Keratinocyte (primary cell): Measurements from ENCODE around the gene ZBTB4. TPM values are rescaled to one million over a fixed set of nuclear protein-coding genes. Genes with fewer than 3 reads are reported as not detected.

Experiments
- DNase-seq: peaks from one replicate; pipeline ENCODE4 v3.0.0-alpha.2; 2011; ENCODE audit warnings: low read depth, missing footprints, low spot score
- FAIRE-seq: peaks from 2 replicates; lab custom pipeline; 2011; peaks lifted over from hg19 to GRCh38; lab: Jason Lieb, UNC
- H2AFZ ChIP-seq: 2 replicates; pipeline ENCODE4 v1.6.0; 2012; ENCODE audit warnings: low read length, control low read depth, inconsistent platforms; ENCODE audit not compliant: control insufficient read depth
- H3K27ac ChIP-seq: 2 replicates; pipeline ENCODE4 v1.5.1; 2011; ENCODE audit warnings: low read length; ENCODE audit not compliant: control insufficient read depth, insufficient read depth
- H3K27me3 ChIP-seq: 3 replicates; pipeline ENCODE4 v1.6.0; 2011; ENCODE audit warnings: low read length; ENCODE audit not compliant: control insufficient read depth, insufficient read depth; ENCODE audit errors: extremely low read depth
- H3K36me3 ChIP-seq, 2 experiments: 2 replicates in 1 of 2; 3 replicates in 1 of 2; pipeline ENCODE4 v1.5.1; 2011; ENCODE audit warnings: low read length in 2 of 2, mild to moderate bottlenecking in 1 of 2; ENCODE audit not compliant: control insufficient read depth in 2 of 2, insufficient read depth in 2 of 2; ENCODE audit errors: extremely low read depth in 1 of 2
- H3K4me1 ChIP-seq: 3 replicates; pipeline ENCODE4 v1.5.1; 2011; ENCODE audit warnings: low read length; ENCODE audit not compliant: control insufficient read depth, insufficient read depth; ENCODE audit errors: extremely low read depth
- H3K4me2 ChIP-seq: 3 replicates; pipeline ENCODE4 v1.6.0; 2011; ENCODE audit warnings: low read depth, low read length; ENCODE audit not compliant: control insufficient read depth, insufficient read depth; ENCODE audit errors: extremely low read depth
- H3K4me3 ChIP-seq, 3 experiments: fragments of 200-600 bp in 1 of 3; sonication (generic) in 1 of 3; 2 replicates in 2 of 3; 3 replicates in 1 of 3; pipeline ENCODE4 v1.5.1; 2011 to 2016; ENCODE audit warnings: low read length in 3 of 3, mild to moderate bottlenecking in 3 of 3, control low read depth in 2 of 3, inconsistent platforms in 1 of 3, low read depth in 1 of 3, mixed read lengths in 1 of 3, mixed run types in 1 of 3, moderate library complexity in 1 of 3; ENCODE audit not compliant: control insufficient read depth in 2 of 3, insufficient read depth in 2 of 3; ENCODE audit errors: extremely low read depth in 1 of 3
- H3K79me2 ChIP-seq: 2 replicates; pipeline ENCODE4 v1.6.0; 2012; ENCODE audit warnings: low read length; ENCODE audit not compliant: control insufficient read depth, insufficient read depth
- H3K9ac ChIP-seq: 3 replicates; pipeline ENCODE4 v1.6.0; 2011; ENCODE audit warnings: low read length; ENCODE audit not compliant: control insufficient read depth, insufficient read depth; ENCODE audit errors: extremely low read depth
- H3K9me1 ChIP-seq: 3 replicates; pipeline ENCODE4 v1.6.0; 2011; ENCODE audit warnings: low read length; ENCODE audit not compliant: control insufficient read depth, insufficient read depth; ENCODE audit errors: extremely low read depth
- H3K9me3 ChIP-seq: 2 replicates; pipeline ENCODE4 v1.5.1; 2012; ENCODE audit warnings: low read depth, low read length; ENCODE audit not compliant: control insufficient read depth
- H4K20me1 ChIP-seq: 3 replicates; pipeline ENCODE4 v1.6.0; 2011; ENCODE audit warnings: low read length; ENCODE audit not compliant: control insufficient read depth, insufficient read depth; ENCODE audit errors: extremely low read depth
- EZH2 ChIP-seq: IDR thresholded peaks from one replicate; pipeline ENCODE4 v1.6.1; 2012; ENCODE audit warnings: inconsistent platforms, mild to moderate bottlenecking, low read length, moderate library complexity
- dilution Hi-C: fragments of 300-500 bp; cut with MboI; formaldehyde crosslinking; loops from one replicate; pipeline ENCODE4 v1.7.0; 2020; ENCODE audit warnings: low sequenced_read_pairs; ENCODE audit not compliant: extremely low pct_ligation_motif_present
- polyA plus RNA-seq, 5 experiments: library from polyadenylated mRNA; depleted of rRNA in 3 of 5; stranded (reverse) in 3 of 5; stranded (forward) in 1 of 5; unstranded in 1 of 5; fragments of >200 nt; gene quantifications; 1 replicate in 1 of 5; 2 replicates in 3 of 5; 3 replicates in 1 of 5; pipeline versions ENCODE4 v1.2.1 to v1.2.3, GENCODE V29; 2011 to 2012; ENCODE audit warnings: missing spikeins in 2 of 5, low read depth in 1 of 5, low replicate concordance in 1 of 5
- TF ChIP-seq, protein P1 (sequence below), 3 experiments: IDR thresholded peaks in 1 of 3; conservative IDR thresholded peaks in 1 of 3; optimal IDR thresholded peaks in 1 of 3; 2 replicates in 2 of 3; 3 replicates in 1 of 3; pipeline versions ENCODE3 to v1.5.1; 2011; ENCODE audit warnings: low read length in 3 of 3, mild to moderate bottlenecking in 3 of 3, moderate library complexity in 2 of 3, control low read depth in 1 of 3, inconsistent platforms in 1 of 3; ENCODE audit not compliant: insufficient read depth in 2 of 3; ENCODE audit errors: extremely low read depth in 1 of 3

The ZBTB4 gene
- polyA plus RNA-seq, 1 donor (not counting 4 experiments of a cell fraction or from before 2014, with no cell fraction given), result 20.9 TPM

DNA sequence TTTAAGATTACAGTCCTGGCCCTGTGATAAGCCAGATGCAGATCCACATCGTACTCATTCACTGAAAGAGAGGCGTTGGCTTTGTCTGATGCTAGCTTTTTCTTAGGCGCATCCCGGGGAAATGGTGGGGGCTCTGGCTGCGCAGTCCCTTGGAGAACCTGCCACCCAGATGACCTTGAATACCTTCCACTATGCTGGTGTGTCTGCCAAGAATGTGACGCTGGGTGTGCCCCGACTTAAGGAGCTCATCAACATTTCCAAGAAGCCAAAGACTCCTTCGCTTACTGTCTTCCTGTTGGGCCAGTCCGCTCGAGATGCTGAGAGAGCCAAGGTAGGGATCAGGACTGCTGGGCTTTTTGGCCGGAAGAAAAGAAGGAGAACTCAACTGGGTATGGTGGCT is 28.7 kb upstream of the ZBTB4 start:
- no peak for FAIRE-seq
- H3K9me1 ChIP-seq, result no peaks in the 10 kb centered on the region
- H3K36me3 ChIP-seq, result peaks cover 49 to 53% of the 10 kb centered on the region in 2 experiments
- no peaks in the 10 kb centered on the region for H3K9me3 ChIP-seq
- H4K20me1 ChIP-seq, result no peaks in the 10 kb centered on the region
- TF ChIP-seq, protein P1, sequence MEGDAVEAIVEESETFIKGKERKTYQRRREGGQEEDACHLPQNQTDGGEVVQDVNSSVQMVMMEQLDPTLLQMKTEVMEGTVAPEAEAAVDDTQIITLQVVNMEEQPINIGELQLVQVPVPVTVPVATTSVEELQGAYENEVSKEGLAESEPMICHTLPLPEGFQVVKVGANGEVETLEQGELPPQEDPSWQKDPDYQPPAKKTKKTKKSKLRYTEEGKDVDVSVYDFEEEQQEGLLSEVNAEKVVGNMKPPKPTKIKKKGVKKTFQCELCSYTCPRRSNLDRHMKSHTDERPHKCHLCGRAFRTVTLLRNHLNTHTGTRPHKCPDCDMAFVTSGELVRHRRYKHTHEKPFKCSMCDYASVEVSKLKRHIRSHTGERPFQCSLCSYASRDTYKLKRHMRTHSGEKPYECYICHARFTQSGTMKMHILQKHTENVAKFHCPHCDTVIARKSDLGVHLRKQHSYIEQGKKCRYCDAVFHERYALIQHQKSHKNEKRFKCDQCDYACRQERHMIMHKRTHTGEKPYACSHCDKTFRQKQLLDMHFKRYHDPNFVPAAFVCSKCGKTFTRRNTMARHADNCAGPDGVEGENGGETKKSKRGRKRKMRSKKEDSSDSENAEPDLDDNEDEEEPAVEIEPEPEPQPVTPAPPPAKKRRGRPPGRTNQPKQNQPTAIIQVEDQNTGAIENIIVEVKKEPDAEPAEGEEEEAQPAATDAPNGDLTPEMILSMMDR (optimal IDR thresholded peaks at IDR 0.05 in 1 of 3, IDR thresholded peaks at IDR 0.05 in 1 of 3, conservative IDR thresholded peaks at IDR 0.05 in 1 of 3; ENCODE audit: extremely low read depth in 1 of 3, insufficient read depth in 2 of 3, low read length in 3 of 3), result no peak
- TF ChIP-seq EZH2, result no peak
- H2AFZ ChIP-seq, result no peak overlapping the region
- H3K27me3 ChIP-seq, result no peaks in the 10 kb centered on the region
- DNase-seq, result no peak
- no peaks in the 10 kb centered on the region for H3K79me2 ChIP-seq
- H3K9ac ChIP-seq, result no peak overlapping the region
- no peak overlapping the region for H3K27ac ChIP-seq
- no peaks in the 10 kb centered on the region for H3K4me1 ChIP-seq
- dilution Hi-C loops, result no loop called here
- H3K4me3 ChIP-seq, result no peak overlapping the region
- H3K4me2 ChIP-seq, result no peak overlapping the region

DNA sequence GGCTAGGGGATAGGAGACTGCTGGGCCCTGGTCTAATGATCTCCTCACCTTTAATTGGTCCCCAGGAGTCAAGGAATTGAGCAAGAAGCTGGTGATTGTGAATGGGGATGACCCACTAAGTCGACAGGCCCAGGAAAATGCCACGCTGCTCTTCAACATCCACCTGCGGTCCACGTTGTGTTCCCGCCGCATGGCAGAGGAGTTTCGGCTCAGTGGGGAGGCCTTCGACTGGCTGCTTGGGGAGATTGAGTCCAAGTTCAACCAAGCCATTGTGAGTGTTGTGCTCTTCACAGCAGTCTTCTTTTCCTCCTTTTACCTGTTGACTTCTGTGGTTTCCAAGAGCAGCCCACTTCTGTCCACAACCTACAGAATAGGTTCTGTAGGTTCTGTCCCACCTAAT is 24.1 kb upstream of the ZBTB4 start:
- H3K4me2 ChIP-seq, result no peak overlapping the region
- H3K9me3 ChIP-seq, result no peaks in the 10 kb centered on the region
- H3K4me1 ChIP-seq, result no peaks in the 10 kb centered on the region
- dilution Hi-C loops, result no loop called here
- no peak overlapping the region for H2AFZ ChIP-seq
- no peaks in the 10 kb centered on the region for H4K20me1 ChIP-seq
- H3K9me1 ChIP-seq, result no peaks in the 10 kb centered on the region
- TF ChIP-seq, protein P1 (optimal IDR thresholded peaks at IDR 0.05 in 1 of 3, IDR thresholded peaks at IDR 0.05 in 1 of 3, conservative IDR thresholded peaks at IDR 0.05 in 1 of 3; ENCODE audit: extremely low read depth in 1 of 3, insufficient read depth in 2 of 3, low read length in 3 of 3), result no peak
- no peak for TF ChIP-seq EZH2
- no peak for FAIRE-seq
- H3K79me2 ChIP-seq, result no peaks in the 10 kb centered on the region
- no peaks in the 10 kb centered on the region for H3K27me3 ChIP-seq
- DNase-seq, result no peak
- no peak overlapping the region for H3K27ac ChIP-seq
- peaks cover 55 to 58% of the 10 kb centered on the region in 2 experiments for H3K36me3 ChIP-seq
- no peak overlapping the region for H3K4me3 ChIP-seq
- H3K9ac ChIP-seq, result no peak overlapping the region
